ENCODE data around the gene RAB35. TPM values are rescaled to one million over a fixed set of nuclear protein-coding genes. Genes with fewer than 3 reads are reported as not detected.

Gene RAB35
- polyA plus RNA-seq, 1 donor from 2014 or later, result 60.2 TPM

DNA sequence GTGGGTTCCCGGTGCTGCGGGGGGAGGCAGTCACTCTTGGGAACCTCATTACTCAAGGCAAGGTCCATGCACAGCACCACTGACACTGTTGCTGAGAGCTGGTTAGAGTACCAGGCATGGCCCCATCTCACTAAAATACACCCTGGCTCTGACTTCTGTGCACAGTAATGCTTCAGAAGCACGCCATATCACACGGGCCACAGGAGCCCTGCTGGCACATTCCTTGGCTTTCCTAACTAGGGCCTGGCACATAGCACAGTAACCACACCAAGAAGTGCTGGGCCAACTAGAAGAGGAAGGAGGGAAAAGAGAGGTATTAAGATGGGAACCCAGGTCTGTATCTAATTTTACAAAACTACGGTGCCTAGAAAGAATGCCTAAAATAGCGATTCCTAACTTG, 13.5 kb upstream of the RAB35 start:
- TF ChIP-seq EZH2 (IDR thresholded peaks at IDR 0.05; ENCODE audit: borderline replicate concordance, insufficient read depth, low read length, poor library complexity, severe bottlenecking) (no peak), TAF1 (IDR thresholded peaks at IDR 0.05; ENCODE audit: low read depth) (no peak), EP300 (conservative IDR thresholded peaks at IDR 0.05; ENCODE audit: poor library complexity, severe bottlenecking) (no peak), MXI1 (conservative IDR thresholded peaks at IDR 0.05; ENCODE audit: poor library complexity, severe bottlenecking) (no peak), RAD21 (conservative IDR thresholded peaks at IDR 0.05) (no peak), POLR2AphosphoS5 (IDR thresholded peaks at IDR 0.05) (no peak), SMC3 (conservative IDR thresholded peaks at IDR 0.05; ENCODE audit: poor library complexity) (no peak)
- TF ChIP-seq, protein P1, sequence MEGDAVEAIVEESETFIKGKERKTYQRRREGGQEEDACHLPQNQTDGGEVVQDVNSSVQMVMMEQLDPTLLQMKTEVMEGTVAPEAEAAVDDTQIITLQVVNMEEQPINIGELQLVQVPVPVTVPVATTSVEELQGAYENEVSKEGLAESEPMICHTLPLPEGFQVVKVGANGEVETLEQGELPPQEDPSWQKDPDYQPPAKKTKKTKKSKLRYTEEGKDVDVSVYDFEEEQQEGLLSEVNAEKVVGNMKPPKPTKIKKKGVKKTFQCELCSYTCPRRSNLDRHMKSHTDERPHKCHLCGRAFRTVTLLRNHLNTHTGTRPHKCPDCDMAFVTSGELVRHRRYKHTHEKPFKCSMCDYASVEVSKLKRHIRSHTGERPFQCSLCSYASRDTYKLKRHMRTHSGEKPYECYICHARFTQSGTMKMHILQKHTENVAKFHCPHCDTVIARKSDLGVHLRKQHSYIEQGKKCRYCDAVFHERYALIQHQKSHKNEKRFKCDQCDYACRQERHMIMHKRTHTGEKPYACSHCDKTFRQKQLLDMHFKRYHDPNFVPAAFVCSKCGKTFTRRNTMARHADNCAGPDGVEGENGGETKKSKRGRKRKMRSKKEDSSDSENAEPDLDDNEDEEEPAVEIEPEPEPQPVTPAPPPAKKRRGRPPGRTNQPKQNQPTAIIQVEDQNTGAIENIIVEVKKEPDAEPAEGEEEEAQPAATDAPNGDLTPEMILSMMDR (IDR thresholded peaks at IDR 0.05; ENCODE audit: poor library complexity, severe bottlenecking), result no peak
- TF ChIP-seq, protein P2, sequence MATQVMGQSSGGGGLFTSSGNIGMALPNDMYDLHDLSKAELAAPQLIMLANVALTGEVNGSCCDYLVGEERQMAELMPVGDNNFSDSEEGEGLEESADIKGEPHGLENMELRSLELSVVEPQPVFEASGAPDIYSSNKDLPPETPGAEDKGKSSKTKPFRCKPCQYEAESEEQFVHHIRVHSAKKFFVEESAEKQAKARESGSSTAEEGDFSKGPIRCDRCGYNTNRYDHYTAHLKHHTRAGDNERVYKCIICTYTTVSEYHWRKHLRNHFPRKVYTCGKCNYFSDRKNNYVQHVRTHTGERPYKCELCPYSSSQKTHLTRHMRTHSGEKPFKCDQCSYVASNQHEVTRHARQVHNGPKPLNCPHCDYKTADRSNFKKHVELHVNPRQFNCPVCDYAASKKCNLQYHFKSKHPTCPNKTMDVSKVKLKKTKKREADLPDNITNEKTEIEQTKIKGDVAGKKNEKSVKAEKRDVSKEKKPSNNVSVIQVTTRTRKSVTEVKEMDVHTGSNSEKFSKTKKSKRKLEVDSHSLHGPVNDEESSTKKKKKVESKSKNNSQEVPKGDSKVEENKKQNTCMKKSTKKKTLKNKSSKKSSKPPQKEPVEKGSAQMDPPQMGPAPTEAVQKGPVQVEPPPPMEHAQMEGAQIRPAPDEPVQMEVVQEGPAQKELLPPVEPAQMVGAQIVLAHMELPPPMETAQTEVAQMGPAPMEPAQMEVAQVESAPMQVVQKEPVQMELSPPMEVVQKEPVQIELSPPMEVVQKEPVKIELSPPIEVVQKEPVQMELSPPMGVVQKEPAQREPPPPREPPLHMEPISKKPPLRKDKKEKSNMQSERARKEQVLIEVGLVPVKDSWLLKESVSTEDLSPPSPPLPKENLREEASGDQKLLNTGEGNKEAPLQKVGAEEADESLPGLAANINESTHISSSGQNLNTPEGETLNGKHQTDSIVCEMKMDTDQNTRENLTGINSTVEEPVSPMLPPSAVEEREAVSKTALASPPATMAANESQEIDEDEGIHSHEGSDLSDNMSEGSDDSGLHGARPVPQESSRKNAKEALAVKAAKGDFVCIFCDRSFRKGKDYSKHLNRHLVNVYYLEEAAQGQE (IDR thresholded peaks at IDR 0.05; ENCODE audit: borderline replicate concordance), result no peak
- Histone ChIP-seq H3K9ac (ENCODE audit: low read length) (no peak overlapping the region), H2AFZ (ENCODE audit: low read depth, low read length) (no peak overlapping the region), H3K27ac (ENCODE audit: low read length) (no peak overlapping the region), H3K79me2 (replicated peaks; ENCODE audit: insufficient read depth, low read length) (no peaks in the 10 kb centered on the region), H3K4me2 (ENCODE audit: low read length) (no peak overlapping the region), H3K9me2 (ENCODE audit: insufficient read depth, low read length) (no peaks in the 10 kb centered on the region), H3K27me3 (ENCODE audit: insufficient read depth, low read depth, low read length) (no peaks in the 10 kb centered on the region), H3F3A (ENCODE audit: insufficient read depth, low read length, poor library complexity, severe bottlenecking) (no peaks in the 10 kb centered on the region), H3K4me3 (ENCODE audit: low read length) (no peak overlapping the region), H3K36me3 (ENCODE audit: insufficient read depth, low read length) (no peaks in the 10 kb centered on the region), H3K9me3 (ENCODE audit: low read length) (no peaks in the 10 kb centered on the region), H4K20me1 (ENCODE audit: insufficient read depth) (no peaks in the 10 kb centered on the region)

DNA sequence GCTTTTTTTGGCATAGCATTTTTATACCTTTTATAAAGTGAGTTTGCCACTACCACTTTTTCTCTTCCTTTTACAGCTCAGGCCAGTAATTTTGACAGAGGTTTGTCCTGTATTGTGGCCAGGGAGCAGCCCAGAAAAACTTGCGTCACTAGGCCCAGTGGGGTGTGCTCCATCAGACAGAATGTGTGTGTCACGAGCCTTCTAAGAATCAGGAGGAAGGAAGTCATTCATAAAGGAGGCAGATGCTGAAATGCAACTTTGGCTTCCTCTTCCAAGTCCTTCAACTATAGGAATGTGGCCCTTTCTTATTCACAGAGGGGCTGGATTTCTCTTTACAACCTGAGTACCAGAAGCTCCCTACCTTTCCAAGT, 10.1 kb upstream of the RAB35 start:
- no peaks in the 10 kb centered on the region for H3K36me3 ChIP-seq (ENCODE audit: insufficient read depth, low read length)
- H3K4me3 ChIP-seq (ENCODE audit: low read length), result no peak overlapping the region
- TF ChIP-seq SMC3 (conservative IDR thresholded peaks at IDR 0.05; ENCODE audit: poor library complexity) (no peak), MXI1 (conservative IDR thresholded peaks at IDR 0.05; ENCODE audit: poor library complexity, severe bottlenecking) (no peak), EZH2 (IDR thresholded peaks at IDR 0.05; ENCODE audit: borderline replicate concordance, insufficient read depth, low read length, poor library complexity, severe bottlenecking) (no peak), TAF1 (IDR thresholded peaks at IDR 0.05; ENCODE audit: low read depth) (no peak)
- TF ChIP-seq, protein P1 (IDR thresholded peaks at IDR 0.05; ENCODE audit: poor library complexity, severe bottlenecking), result no peak
- TF ChIP-seq, protein P2 (IDR thresholded peaks at IDR 0.05; ENCODE audit: borderline replicate concordance), result no peak
- H3K79me2 ChIP-seq (replicated peaks; ENCODE audit: insufficient read depth, low read length), result no peaks in the 10 kb centered on the region
- no peaks in the 10 kb centered on the region for H3K9me2 ChIP-seq (ENCODE audit: insufficient read depth, low read length)
- no peaks in the 10 kb centered on the region for H3K27me3 ChIP-seq (ENCODE audit: insufficient read depth, low read depth, low read length)
- no peak overlapping the region for H3K27ac ChIP-seq (ENCODE audit: low read length)
- H3F3A ChIP-seq (ENCODE audit: insufficient read depth, low read length, poor library complexity, severe bottlenecking), result no peaks in the 10 kb centered on the region
- H2AFZ ChIP-seq (ENCODE audit: low read depth, low read length), result no peak overlapping the region
- H3K9ac ChIP-seq (ENCODE audit: low read length), result no peak overlapping the region
- H4K20me1 ChIP-seq (ENCODE audit: insufficient read depth), result no peaks in the 10 kb centered on the region
- no peak overlapping the region for H3K4me2 ChIP-seq (ENCODE audit: low read length)
- H3K9me3 ChIP-seq (ENCODE audit: low read length), result no peaks in the 10 kb centered on the region

Data from neural cell (in vitro differentiated cells).